Amygdala (tissue), 56 donors: Measurements from ENCODE around the gene TRIM36.

Experiments used
- DNase-seq, 56 donors: peaks; one replicate each; lab custom pipeline; 2025; lab: John Stamatoyannopoulos, UW

The TRIM36 gene

GRCh38 chr5:115084246-115084793, 85.4 kb downstream of the TRIM36 start:
- no peak for DNase-seq

- no peak for DNase-seq
These were observed 89.6 kb downstream of the TRIM36 start for GRCh38 chr5:115079924-115080623.
